GM12874 (cell line): Measurements from ENCODE around the gene SLAMF1.

Experiments
- TF ChIP-seq, protein P1 (sequence below): IDR thresholded peaks from 2 replicates; pipeline ENCODE4 v1.5.1; 2011; ENCODE audit warnings: low read depth, mild to moderate bottlenecking, control low read depth, low read length, moderate library complexity; ENCODE audit not compliant: insufficient read depth

SLAMF1 gene

DNA sequence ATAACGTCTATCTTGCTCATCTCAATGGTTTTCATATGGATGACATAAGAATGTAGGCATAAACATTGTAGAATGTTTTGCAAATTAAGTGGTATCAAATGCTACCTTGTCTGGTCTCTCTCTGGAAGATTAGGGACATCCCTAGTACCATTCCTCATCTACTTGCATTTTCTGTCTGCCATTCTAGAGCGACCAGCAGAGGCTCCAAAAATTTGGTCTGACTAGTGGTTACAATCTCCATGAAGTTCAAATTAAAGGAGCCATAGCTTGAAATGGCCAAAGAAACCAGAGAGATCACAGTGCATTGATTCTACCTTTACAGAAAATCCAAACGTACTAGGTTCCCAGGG lies 68.7 kb downstream of the SLAMF1 start:
- TF ChIP-seq, protein P1, sequence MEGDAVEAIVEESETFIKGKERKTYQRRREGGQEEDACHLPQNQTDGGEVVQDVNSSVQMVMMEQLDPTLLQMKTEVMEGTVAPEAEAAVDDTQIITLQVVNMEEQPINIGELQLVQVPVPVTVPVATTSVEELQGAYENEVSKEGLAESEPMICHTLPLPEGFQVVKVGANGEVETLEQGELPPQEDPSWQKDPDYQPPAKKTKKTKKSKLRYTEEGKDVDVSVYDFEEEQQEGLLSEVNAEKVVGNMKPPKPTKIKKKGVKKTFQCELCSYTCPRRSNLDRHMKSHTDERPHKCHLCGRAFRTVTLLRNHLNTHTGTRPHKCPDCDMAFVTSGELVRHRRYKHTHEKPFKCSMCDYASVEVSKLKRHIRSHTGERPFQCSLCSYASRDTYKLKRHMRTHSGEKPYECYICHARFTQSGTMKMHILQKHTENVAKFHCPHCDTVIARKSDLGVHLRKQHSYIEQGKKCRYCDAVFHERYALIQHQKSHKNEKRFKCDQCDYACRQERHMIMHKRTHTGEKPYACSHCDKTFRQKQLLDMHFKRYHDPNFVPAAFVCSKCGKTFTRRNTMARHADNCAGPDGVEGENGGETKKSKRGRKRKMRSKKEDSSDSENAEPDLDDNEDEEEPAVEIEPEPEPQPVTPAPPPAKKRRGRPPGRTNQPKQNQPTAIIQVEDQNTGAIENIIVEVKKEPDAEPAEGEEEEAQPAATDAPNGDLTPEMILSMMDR = no peak

DNA sequence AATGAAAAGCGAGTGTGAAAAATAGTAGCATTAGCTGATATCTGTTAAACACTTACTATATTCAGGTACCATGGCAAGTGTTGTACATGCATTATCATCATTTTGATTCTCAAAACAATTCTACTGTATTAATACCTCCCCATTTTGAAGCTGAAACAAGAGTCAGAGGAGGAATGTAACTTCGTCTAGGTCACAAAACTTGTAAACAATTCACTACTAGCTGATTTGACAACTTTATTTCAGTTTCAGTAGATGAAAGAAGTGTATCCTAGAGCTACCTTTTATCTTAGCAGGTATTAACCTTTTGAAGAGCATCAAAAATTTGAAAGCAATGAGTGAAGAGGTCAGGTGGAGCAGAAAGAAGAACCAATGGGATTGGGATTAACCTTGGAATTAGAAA lies 69.2 kb downstream of the SLAMF1 start:
- TF ChIP-seq, protein P1 = no peak

DNA sequence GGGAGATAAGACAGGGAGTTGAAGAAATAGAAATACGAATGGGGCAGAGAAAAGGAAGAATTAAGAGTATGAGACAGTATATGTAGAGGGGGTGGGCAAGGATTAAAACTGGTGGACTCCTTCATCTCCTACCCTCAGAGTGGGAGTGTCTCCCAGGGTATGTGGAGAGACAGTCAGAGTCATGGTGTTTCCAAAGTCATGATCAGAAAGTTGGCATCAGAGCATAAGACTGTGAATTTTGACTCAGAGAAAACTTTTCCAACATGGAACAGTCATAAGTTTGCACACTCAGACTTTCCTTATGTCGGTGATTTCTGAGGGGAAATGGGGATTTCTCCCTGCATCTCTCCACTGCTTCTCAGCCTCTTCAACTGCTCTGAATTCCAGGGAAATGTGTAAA lies 70.0 kb downstream of the SLAMF1 start:
- TF ChIP-seq, protein P1 = no peak

DNA sequence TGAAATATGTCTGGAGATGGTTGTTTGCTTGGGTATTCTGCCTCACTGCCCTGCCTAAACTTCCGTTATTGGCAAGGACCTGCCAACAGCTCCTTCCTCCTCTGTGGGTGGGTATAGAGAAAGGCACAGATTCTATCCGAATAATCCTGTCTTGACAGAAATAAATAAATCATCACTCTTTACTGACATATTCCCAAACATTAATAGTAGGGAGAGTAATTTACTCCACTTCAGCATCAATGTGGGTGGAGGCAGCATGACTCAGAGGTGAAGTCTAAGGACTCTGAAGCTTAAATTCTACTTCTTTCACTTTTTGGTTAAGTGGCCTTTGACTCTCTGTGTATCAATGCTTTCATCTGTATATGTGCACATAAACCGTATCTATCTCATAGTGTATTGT lies 70.5 kb downstream of the SLAMF1 start:
- TF ChIP-seq, protein P1 = no peak

DNA sequence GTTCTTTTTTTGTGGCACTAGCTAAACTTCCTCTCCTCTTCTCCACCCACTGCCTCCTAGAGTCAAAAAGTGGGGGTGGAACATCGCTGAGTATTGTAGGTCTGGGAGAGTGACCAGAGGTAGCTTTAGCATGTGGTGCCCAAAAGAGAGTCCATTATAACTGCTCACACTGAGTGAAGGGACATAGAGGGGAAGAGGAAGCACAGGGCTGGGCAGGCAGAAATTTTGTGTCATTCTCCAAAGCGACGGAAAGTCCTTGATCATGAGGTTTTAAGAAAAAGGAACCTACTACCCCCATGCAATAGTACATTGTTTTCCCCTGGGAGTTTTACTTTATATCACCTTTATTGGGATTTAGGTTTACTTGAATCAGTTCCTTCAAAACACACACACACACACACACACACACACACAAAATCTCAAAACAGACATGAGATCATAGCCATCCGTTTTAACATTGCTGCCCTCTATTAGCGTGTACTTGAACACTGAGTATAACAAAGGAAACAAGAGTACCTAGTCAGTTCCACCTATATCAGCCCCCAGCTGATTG lies 71.7 kb downstream of the SLAMF1 start:
- TF ChIP-seq, protein P1 = no peak

DNA sequence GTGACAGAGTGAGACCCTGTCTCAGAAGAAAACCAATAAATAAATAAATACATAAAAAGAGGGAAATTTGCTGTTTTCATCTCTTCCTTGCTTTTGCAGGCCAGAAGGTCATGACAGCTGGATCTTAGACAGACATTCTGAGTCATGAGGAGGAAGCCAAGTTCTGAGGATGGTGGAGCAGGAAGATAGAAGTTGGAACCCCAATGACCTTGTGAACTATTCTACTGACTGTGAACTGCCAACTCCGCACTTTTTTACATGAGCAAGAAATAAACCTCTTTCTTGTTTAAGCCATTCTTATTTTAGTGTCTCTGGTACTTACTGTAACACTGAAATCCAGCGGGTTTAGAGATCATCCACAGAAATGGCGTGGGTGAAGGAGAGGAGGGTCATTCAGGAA lies 76.0 kb downstream of the SLAMF1 start:
- TF ChIP-seq, protein P1 = no peak

DNA sequence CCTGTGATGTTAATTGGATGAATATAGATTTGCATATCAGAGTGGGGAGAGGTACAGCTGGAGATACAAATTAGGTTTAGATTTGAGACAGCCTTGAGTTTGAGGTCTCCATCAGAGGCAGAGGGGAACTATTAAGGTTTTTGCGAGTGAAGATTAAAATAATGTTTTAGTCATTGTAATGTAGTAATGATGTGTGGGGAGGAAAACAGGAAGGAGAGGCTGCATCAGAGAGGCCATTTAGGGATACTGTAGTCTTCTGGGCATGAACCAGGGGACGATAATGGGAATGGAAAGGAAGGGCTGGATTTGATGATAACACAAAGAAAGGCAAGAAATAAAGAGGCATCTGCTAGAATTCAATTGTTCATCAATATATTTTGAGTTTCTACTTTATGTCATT lies 77.0 kb downstream of the SLAMF1 start:
- TF ChIP-seq, protein P1 = no peak
